ENCODE data around the gene FBXW11.

FBXW11 gene

GRCh38 chr5:172010278-172010677, 3.8 kb upstream of the FBXW11 start:
- DNase-seq (ENCODE audit: insufficient read length) (no peak), FAIRE-seq (no peak)
- TF ChIP-seq POLR2A (IDR thresholded peaks at IDR 0.05; ENCODE audit: low read depth, low read length) (no peak), POLR2AphosphoS5 (IDR thresholded peaks at IDR 0.05; ENCODE audit: low read depth, low read length) (no peak), TAF1 (IDR thresholded peaks at IDR 0.05; ENCODE audit: borderline replicate concordance, low read depth, low read length) (no peak)

GRCh38 chr5:172009536-172010270, 3.3 kb upstream of the FBXW11 start:
- FAIRE-seq, result no peak
- DNase-seq (ENCODE audit: insufficient read length), result no peak
- TF ChIP-seq POLR2A (IDR thresholded peaks at IDR 0.05; ENCODE audit: low read depth, low read length), result no peak
- TF ChIP-seq TAF1 (IDR thresholded peaks at IDR 0.05; ENCODE audit: borderline replicate concordance, low read depth, low read length), result no peak
- TF ChIP-seq POLR2AphosphoS5 (IDR thresholded peaks at IDR 0.05; ENCODE audit: low read depth, low read length), result no peak

- TF ChIP-seq POLR2AphosphoS5 (IDR thresholded peaks at IDR 0.05; ENCODE audit: low read depth, low read length), result no peak
- no peak for TF ChIP-seq POLR2A (IDR thresholded peaks at IDR 0.05; ENCODE audit: low read depth, low read length)
- TF ChIP-seq TAF1 (IDR thresholded peaks at IDR 0.05; ENCODE audit: borderline replicate concordance, low read depth, low read length), result no peak
- FAIRE-seq (no peak), DNase-seq (ENCODE audit: insufficient read length) (no peak)
Measured at GRCh38 chr5:172008689-172009141, 2.3 kb upstream of the FBXW11 start.

GRCh38 chr5:172008111-172008455, 1.6 kb upstream of the FBXW11 start:
- FAIRE-seq, result no peak
- DNase-seq (ENCODE audit: insufficient read length), result no peak
- TF ChIP-seq POLR2A (IDR thresholded peaks at IDR 0.05; ENCODE audit: low read depth, low read length), result no peak
- no peak for TF ChIP-seq POLR2AphosphoS5 (IDR thresholded peaks at IDR 0.05; ENCODE audit: low read depth, low read length)
- no peak for TF ChIP-seq TAF1 (IDR thresholded peaks at IDR 0.05; ENCODE audit: borderline replicate concordance, low read depth, low read length)

- FAIRE-seq, result no peak
Measured at GRCh38 chr5:172007175-172008110, 1.0 kb upstream of the FBXW11 start.

GRCh38 chr5:172005708-172006320, 624 bp downstream of the FBXW11 start:
- DNase-seq (ENCODE audit: insufficient read length), result no peak
- no peak for FAIRE-seq

More at GRCh38 chr5:172007175-172008110, 1.0 kb upstream of the FBXW11 start:
- no peak for DNase-seq (ENCODE audit: insufficient read length)
- TF ChIP-seq POLR2A (IDR thresholded peaks at IDR 0.05; ENCODE audit: low read depth, low read length) (no peak), TAF1 (IDR thresholded peaks at IDR 0.05; ENCODE audit: borderline replicate concordance, low read depth, low read length) (no peak), POLR2AphosphoS5 (IDR thresholded peaks at IDR 0.05; ENCODE audit: low read depth, low read length) (no peak)

GRCh38 chr5:172004824-172005237, 1.6 kb downstream of the FBXW11 start:
- TF ChIP-seq POLR2A (IDR thresholded peaks at IDR 0.05; ENCODE audit: low read depth, low read length) (no peak), POLR2AphosphoS5 (IDR thresholded peaks at IDR 0.05; ENCODE audit: low read depth, low read length) (no peak), TAF1 (IDR thresholded peaks at IDR 0.05; ENCODE audit: borderline replicate concordance, low read depth, low read length) (no peak)
- no peak for DNase-seq (ENCODE audit: insufficient read length)
- no peak for FAIRE-seq

More at GRCh38 chr5:172005708-172006320, 624 bp downstream of the FBXW11 start:
- TF ChIP-seq POLR2A (IDR thresholded peaks at IDR 0.05; ENCODE audit: low read depth, low read length) (no peak), POLR2AphosphoS5 (IDR thresholded peaks at IDR 0.05; ENCODE audit: low read depth, low read length) (no peak), TAF1 (IDR thresholded peaks at IDR 0.05; ENCODE audit: borderline replicate concordance, low read depth, low read length) (no peak)

- TF ChIP-seq POLR2AphosphoS5 (IDR thresholded peaks at IDR 0.05; ENCODE audit: low read depth, low read length), result no peak
- TF ChIP-seq POLR2A (IDR thresholded peaks at IDR 0.05; ENCODE audit: low read depth, low read length), result no peak
- TF ChIP-seq TAF1 (IDR thresholded peaks at IDR 0.05; ENCODE audit: borderline replicate concordance, low read depth, low read length), result no peak
- FAIRE-seq (no peak), DNase-seq (ENCODE audit: insufficient read length) (no peak)
Measured at GRCh38 chr5:172003746-172004145, 2.7 kb downstream of the FBXW11 start.

- FAIRE-seq (no peak), DNase-seq (ENCODE audit: insufficient read length) (no peak)
Measured at GRCh38 chr5:172002840-172003512, 3.5 kb downstream of the FBXW11 start.

GRCh38 chr5:172002310-172002709, 4.1 kb downstream of the FBXW11 start:
- no peak for TF ChIP-seq POLR2AphosphoS5 (IDR thresholded peaks at IDR 0.05; ENCODE audit: low read depth, low read length)
- TF ChIP-seq TAF1 (IDR thresholded peaks at IDR 0.05; ENCODE audit: borderline replicate concordance, low read depth, low read length), result no peak
- TF ChIP-seq POLR2A (IDR thresholded peaks at IDR 0.05; ENCODE audit: low read depth, low read length), result no peak
- FAIRE-seq (no peak), DNase-seq (ENCODE audit: insufficient read length) (no peak)

More at GRCh38 chr5:172002840-172003512, 3.5 kb downstream of the FBXW11 start:
- TF ChIP-seq TAF1 (IDR thresholded peaks at IDR 0.05; ENCODE audit: borderline replicate concordance, low read depth, low read length) (no peak), POLR2A (IDR thresholded peaks at IDR 0.05; ENCODE audit: low read depth, low read length) (no peak), POLR2AphosphoS5 (IDR thresholded peaks at IDR 0.05; ENCODE audit: low read depth, low read length) (no peak)

Measured in GM12892 (cell line).